Upper lobe of right lung (tissue), 1 donor: ENCODE measurements around the gene SPATA31C1. TPM values are rescaled to one million over a fixed set of nuclear protein-coding genes. Genes with fewer than 3 reads are reported as not detected.
"Not testable (repeated sequence)": the region's sequence is repeated elsewhere in the genome, so short reads cannot be mapped to it uniquely, and the experiment has no call there.

ENCODE experiments used
- ATAC-seq: fragments of 200-7000 bp; cut with Tn5 transposase; one replicate; pipeline ENCODE4 v1.9.1; 2020; ENCODE audit warnings: mild to moderate bottlenecking, moderate library complexity
- DNase-seq: peaks from one replicate; pipeline ENCODE4 v3.0.0-alpha.2; 2020
- H3K27ac ChIP-seq: fragments of 200-600 bp; one replicate; pipeline ENCODE4 v1.8.0; 2022
- H3K27me3 ChIP-seq: fragments of 200-600 bp; one replicate; pipeline ENCODE4 v1.8.0; 2022; ENCODE audit warnings: mild to moderate bottlenecking
- H3K36me3 ChIP-seq: fragments of 200-600 bp; one replicate; pipeline ENCODE4 v1.8.0; 2022
- H3K4me1 ChIP-seq: fragments of 200-600 bp; one replicate; pipeline ENCODE4 v1.8.0; 2022
- H3K4me3 ChIP-seq: fragments of 200-600 bp; one replicate; pipeline ENCODE4 v1.8.0; 2022; ENCODE audit warnings: mild to moderate bottlenecking
- H3K9me3 ChIP-seq: fragments of 200-600 bp; one replicate; pipeline ENCODE4 v1.8.0; 2022
- CTCF ChIP-seq: fragments of 200-600 bp; IDR thresholded peaks from one replicate; pipeline ENCODE4 v1.8.0; 2022; ENCODE audit warnings: antibody characterized with exemption
- intact Hi-C: fragments of 100-400 bp; cut with DNase I; formaldehyde crosslinking; loops from one replicate; pipeline ENCODE4 v1.11.0; 2022
- total RNA-seq: library from RNA; stranded (reverse); fragmentation: NEBNext Ultra II Directional; extraction: Animal tissue kit (Norgen Biotek cat#: 25700); gene quantifications from one replicate; pipeline ENCODE4 v1.2.1, GENCODE V29; 2021
- donor health status: DM: no; HTN: yes; CAD: no; lungs with severe emphysema.

Gene SPATA31C1
- total RNA-seq, 1 donor from 2014 or later, result not detected

DNA sequence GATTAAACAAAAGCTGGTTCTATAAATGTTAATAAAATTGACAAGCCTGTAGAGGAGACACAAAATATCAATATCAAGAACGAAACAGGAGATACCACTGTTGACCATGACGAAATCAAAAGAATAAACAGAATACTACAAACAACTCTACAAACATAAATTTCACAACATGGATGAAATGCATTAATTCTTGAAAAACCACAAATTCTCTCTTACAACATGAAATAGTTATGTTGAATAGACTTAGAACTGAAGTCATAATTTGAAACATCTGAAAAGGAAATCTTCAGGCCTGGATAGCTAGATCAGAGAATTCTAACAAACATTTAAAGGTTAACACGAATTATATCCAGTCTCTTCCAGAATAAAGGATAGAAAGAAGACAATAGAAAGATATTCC is 6.9 kb upstream of the SPATA31C1 start:
- no peaks in the 10 kb centered on the region for H3K4me1 ChIP-seq

GRCh38 chr9:87919013-87919412 is 1.3 kb downstream of the SPATA31C1 start:
- not testable (repeated sequence) for DNase-seq, H3K9me3 ChIP-seq

More for the DNA sequence above, 6.9 kb upstream of the SPATA31C1 start:
- no peak overlapping the region for H3K27ac ChIP-seq
- TF ChIP-seq CTCF, result no peak
- H3K36me3 ChIP-seq, result no peaks in the 10 kb centered on the region
- ATAC-seq (no peak), DNase-seq (no peak)
- no peak overlapping the region for H3K4me3 ChIP-seq
- H3K9me3 ChIP-seq, result no peaks in the 10 kb centered on the region
- intact Hi-C loops, result no loop called here
- H3K27me3 ChIP-seq, result no peaks in the 10 kb centered on the region

DNA sequence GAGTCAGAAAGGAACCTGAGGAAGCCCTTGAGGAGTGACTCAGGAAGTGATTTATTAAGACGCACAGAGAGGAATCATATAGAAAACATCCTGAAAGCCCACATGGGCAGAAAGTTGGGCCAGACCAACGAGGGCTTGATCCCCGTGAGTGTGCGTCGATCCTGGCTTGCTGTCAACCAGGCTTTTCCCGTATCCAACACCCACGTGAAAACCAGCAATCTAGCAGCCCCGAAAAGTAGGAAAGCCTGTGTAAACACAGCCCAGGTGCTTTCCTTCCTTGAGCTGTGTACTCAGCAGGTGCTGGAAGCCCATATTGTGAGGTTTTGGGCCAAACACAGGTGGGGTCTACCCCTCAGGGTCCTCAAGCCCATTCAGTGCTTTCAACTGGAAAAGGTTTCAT is 3.8 kb downstream of the SPATA31C1 start:
- intact Hi-C loops, H3K4me3 ChIP-seq, H3K27me3 ChIP-seq, H3K9me3 ChIP-seq, DNase-seq, H3K36me3 ChIP-seq, H3K27ac ChIP-seq, ATAC-seq, H3K4me1 ChIP-seq: not testable (repeated sequence)

More at GRCh38 chr9:87919013-87919412, 1.3 kb downstream of the SPATA31C1 start:
- intact Hi-C loops, H3K4me3 ChIP-seq, H3K36me3 ChIP-seq, H3K27me3 ChIP-seq, H3K27ac ChIP-seq, ATAC-seq, H3K4me1 ChIP-seq: not testable (repeated sequence)

DNA sequence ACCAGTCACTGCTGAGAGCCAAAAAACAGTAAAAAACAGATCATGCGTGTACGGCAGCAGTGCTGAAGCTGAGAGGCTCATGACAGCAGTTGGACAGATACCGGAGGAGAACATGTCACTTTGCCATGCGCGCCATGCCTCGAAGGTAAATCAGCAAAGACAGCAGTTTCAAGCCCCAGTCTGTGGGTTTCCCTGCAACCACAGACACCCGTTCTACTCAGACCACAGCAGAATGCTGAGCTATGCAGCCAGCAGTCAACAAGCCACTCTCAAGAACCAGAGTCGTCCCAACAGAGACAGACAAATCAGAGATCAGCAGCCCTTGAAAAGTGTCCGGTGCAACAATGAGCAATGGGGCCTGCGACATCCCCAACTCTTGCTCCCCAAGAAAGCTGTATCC is 5.2 kb downstream of the SPATA31C1 start:
- H3K4me3 ChIP-seq, ATAC-seq, H3K36me3 ChIP-seq, H3K27me3 ChIP-seq, DNase-seq, H3K9me3 ChIP-seq, H3K27ac ChIP-seq, intact Hi-C loops, H3K4me1 ChIP-seq: not testable (repeated sequence)

DNA sequence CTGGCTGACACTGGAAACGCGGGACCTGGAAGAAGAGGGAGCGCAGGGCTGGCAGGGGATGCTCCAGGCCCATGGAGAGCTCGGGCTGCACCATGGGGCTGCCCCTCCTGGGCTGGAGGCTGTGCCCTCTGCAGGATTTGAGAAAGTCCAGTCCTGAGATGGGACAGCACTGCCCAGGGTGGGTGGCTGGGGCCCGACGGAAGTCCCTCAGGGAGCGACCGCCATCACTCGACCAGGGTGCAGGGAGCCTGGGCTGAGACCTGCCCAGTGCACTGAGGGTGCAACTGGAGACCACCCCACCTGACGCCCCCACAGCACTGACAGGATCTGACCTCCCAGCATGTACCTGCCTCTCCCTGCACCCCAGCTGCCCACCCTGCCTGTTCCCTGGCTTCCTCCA is 7.1 kb downstream of the SPATA31C1 start:
- intact Hi-C loops, H3K9me3 ChIP-seq, ATAC-seq, H3K27me3 ChIP-seq, H3K4me1 ChIP-seq, H3K36me3 ChIP-seq, DNase-seq, H3K27ac ChIP-seq, H3K4me3 ChIP-seq: not testable (repeated sequence)

GRCh38 chr9:87929152-87929551 is 11.4 kb downstream of the SPATA31C1 start:
- H3K4me3 ChIP-seq, H3K27ac ChIP-seq, ATAC-seq, H3K27me3 ChIP-seq, H3K9me3 ChIP-seq, intact Hi-C loops, DNase-seq, H3K4me1 ChIP-seq, H3K36me3 ChIP-seq: not testable (repeated sequence)

- H3K4me3 ChIP-seq, ATAC-seq, intact Hi-C loops, DNase-seq, H3K27me3 ChIP-seq, H3K9me3 ChIP-seq, H3K27ac ChIP-seq, H3K36me3 ChIP-seq, H3K4me1 ChIP-seq: not testable (repeated sequence)
Measured at GRCh38 chr9:87934444-87934843, 16.7 kb downstream of the SPATA31C1 start.

DNA sequence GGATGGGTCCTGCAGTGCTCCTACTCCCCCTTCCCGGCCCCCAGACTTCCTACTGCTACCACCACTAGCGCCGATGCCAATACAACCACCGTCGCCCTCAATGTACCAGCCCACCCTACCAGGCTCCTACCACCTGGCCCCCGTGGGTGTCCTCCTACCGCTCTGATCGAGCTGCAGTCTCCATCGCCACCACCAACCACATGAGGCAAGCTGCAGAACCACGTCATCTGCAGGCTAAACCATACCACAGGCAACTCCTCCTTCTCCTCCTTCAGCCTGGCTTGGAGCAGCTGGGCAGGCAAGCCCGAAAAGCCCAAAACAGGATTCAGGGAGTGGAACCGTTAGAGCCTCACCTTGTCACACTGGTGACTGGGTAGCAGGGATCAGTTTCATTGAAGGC is 19.6 kb downstream of the SPATA31C1 start:
- H3K9me3 ChIP-seq, DNase-seq, H3K36me3 ChIP-seq, ATAC-seq, intact Hi-C loops, H3K4me1 ChIP-seq, H3K27me3 ChIP-seq, H3K4me3 ChIP-seq, H3K27ac ChIP-seq: not testable (repeated sequence)

GRCh38 chr9:87937918-87938317 is 20.2 kb downstream of the SPATA31C1 start:
- H3K4me1 ChIP-seq, intact Hi-C loops, H3K9me3 ChIP-seq: not testable (repeated sequence)

GRCh38 chr9:87938336-87938735 is 20.6 kb downstream of the SPATA31C1 start:
- H3K4me1 ChIP-seq, H3K27me3 ChIP-seq, H3K36me3 ChIP-seq, H3K9me3 ChIP-seq, intact Hi-C loops, DNase-seq, ATAC-seq, H3K4me3 ChIP-seq, H3K27ac ChIP-seq: not testable (repeated sequence)

More at GRCh38 chr9:87937918-87938317, 20.2 kb downstream of the SPATA31C1 start:
- not testable (repeated sequence) for H3K4me3 ChIP-seq, H3K27me3 ChIP-seq, H3K27ac ChIP-seq, H3K36me3 ChIP-seq, DNase-seq
- ATAC-seq, result peak; percentile 60

DNA sequence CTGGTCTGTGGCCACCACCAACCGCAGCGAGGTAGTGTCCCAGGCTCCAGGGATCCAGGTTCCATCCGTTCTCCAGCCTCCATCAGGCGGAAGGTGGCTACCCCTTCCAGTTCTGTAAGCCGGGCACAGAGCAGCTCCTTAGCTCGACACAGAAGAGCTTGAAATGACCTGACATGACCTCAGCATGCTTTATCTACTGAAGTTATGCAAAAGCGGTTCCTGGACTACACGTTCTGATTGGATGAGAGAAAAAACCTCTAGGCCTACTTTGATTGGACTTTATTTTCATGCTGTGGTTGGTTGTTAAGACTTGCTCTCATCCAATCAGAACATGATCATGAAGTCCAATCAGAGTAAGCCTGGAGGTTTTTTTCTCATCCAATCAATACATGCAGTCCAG is 21.3 kb downstream of the SPATA31C1 start:
- H3K36me3 ChIP-seq, H3K9me3 ChIP-seq, DNase-seq, ATAC-seq, H3K4me3 ChIP-seq, H3K4me1 ChIP-seq, H3K27me3 ChIP-seq, intact Hi-C loops, H3K27ac ChIP-seq: not testable (repeated sequence)
